ENCODE data around the gene DUT.

DNA sequence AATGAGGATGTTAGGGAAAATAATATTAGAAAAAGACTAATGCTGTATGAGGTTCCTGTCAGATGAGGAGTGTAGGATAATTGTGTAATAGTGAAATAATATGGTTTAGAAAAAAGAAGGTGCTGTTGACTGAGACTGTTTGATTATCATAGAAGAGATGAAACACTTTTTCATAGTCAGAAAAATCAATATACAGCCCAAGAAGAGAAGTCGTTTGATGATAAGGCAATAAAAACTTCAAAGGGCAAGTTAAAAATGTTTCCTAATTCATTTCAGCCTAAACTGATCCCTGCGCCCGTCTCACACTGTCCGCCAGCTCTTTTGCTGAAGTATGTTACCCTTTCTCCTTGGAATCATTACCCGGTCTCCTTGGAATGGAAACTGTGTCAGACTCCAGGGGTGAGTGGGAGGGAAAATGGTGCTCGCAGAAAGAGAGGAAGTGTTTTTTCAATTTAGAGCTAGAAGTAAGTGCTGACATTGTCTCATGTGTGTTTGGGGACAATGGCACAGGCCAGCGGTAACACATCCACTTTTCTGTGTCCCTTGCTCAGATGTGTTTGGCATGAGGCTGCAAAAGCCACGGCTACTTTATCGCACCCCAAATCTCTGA, 23.6 kb downstream of the DUT start:
- TF ChIP-seq POLR2A (IDR thresholded peaks at IDR 0.05) = no peak
- TF ChIP-seq, protein P1, sequence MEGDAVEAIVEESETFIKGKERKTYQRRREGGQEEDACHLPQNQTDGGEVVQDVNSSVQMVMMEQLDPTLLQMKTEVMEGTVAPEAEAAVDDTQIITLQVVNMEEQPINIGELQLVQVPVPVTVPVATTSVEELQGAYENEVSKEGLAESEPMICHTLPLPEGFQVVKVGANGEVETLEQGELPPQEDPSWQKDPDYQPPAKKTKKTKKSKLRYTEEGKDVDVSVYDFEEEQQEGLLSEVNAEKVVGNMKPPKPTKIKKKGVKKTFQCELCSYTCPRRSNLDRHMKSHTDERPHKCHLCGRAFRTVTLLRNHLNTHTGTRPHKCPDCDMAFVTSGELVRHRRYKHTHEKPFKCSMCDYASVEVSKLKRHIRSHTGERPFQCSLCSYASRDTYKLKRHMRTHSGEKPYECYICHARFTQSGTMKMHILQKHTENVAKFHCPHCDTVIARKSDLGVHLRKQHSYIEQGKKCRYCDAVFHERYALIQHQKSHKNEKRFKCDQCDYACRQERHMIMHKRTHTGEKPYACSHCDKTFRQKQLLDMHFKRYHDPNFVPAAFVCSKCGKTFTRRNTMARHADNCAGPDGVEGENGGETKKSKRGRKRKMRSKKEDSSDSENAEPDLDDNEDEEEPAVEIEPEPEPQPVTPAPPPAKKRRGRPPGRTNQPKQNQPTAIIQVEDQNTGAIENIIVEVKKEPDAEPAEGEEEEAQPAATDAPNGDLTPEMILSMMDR (IDR thresholded peaks at IDR 0.05) = no peak
